ENCODE data around the gene GALNTL6.

- TF ChIP-seq, protein P1, sequence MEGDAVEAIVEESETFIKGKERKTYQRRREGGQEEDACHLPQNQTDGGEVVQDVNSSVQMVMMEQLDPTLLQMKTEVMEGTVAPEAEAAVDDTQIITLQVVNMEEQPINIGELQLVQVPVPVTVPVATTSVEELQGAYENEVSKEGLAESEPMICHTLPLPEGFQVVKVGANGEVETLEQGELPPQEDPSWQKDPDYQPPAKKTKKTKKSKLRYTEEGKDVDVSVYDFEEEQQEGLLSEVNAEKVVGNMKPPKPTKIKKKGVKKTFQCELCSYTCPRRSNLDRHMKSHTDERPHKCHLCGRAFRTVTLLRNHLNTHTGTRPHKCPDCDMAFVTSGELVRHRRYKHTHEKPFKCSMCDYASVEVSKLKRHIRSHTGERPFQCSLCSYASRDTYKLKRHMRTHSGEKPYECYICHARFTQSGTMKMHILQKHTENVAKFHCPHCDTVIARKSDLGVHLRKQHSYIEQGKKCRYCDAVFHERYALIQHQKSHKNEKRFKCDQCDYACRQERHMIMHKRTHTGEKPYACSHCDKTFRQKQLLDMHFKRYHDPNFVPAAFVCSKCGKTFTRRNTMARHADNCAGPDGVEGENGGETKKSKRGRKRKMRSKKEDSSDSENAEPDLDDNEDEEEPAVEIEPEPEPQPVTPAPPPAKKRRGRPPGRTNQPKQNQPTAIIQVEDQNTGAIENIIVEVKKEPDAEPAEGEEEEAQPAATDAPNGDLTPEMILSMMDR (conservative IDR thresholded peaks at IDR 0.05 in 1 of 2, IDR thresholded peaks at IDR 0.05 in 1 of 2; ENCODE audit: low read depth in 1 of 2, low read length in 2 of 2) = no peak
- TF ChIP-seq EZH2 (IDR thresholded peaks at IDR 0.05; ENCODE audit: low read length, missing control alignments) = no peak
Observed at GRCh38 chr4:172836661-172837060, 1023.5 kb downstream of the GALNTL6 start.
